NB4 (cell line): ENCODE results near the gene ACTG2.

Experiments used
- CTCF ChIP-seq: IDR thresholded peaks from one replicate; pipeline ENCODE4 v1.5.1; 2012; ENCODE audit warnings: low read depth, low read length
- MYC ChIP-seq: IDR thresholded peaks from 2 replicates; pipeline ENCODE4 v1.6.1; 2011; ENCODE audit warnings: low read depth, low read length
- POLR2A ChIP-seq: IDR thresholded peaks from 2 replicates; pipeline ENCODE4 v1.6.1; 2011; ENCODE audit warnings: mild to moderate bottlenecking; ENCODE audit not compliant: insufficient read length; ENCODE audit errors: extremely low read depth

- TF ChIP-seq CTCF, result no peak
- peak; percentile 93 for TF ChIP-seq POLR2A
- peak; percentile 82 for TF ChIP-seq MYC
Observed at GRCh38 chr2:73926493-73927327, 33.9 kb downstream of the ACTG2 start, which contains the start of gene DGUOK.
